ENCODE data around the gene SPACA7.
"Not testable (repeated sequence)": the region's sequence is repeated elsewhere in the genome, so short reads cannot be mapped to it uniquely, and the experiment has no call there.

SPACA7 gene

GRCh38 chr13:112363867-112364528 is 12.2 kb upstream of the SPACA7 start:
- no peak for TF ChIP-seq CTCF (IDR thresholded peaks at IDR 0.05; ENCODE audit: low read depth, low read length)
- no peak for DNase-seq (ENCODE audit: extremely low read depth, low read depth)

GRCh38 chr13:112366907-112367646 is 9.1 kb upstream of the SPACA7 start:
- no peak for TF ChIP-seq CTCF (IDR thresholded peaks at IDR 0.05; ENCODE audit: low read depth, low read length)

DNA sequence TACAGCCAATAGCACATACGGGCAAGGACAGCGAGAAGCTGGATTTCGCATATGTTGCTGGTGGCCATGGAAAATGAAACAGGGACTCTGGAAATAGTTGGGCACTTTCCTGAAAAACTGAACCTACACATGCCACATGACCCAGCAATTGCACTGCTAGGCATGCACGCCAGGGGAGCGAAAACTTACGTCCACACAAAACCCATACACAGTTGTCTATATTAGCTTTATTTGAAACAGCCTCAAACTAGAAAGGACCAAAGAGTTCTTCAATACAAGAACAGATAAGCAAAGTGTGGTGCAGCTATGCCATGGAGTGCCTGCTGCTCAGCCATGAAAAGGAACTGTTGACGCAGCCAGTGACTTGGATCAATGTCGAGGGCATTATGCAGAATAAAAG is 7.3 kb upstream of the SPACA7 start:
- TF ChIP-seq CTCF (IDR thresholded peaks at IDR 0.05; ENCODE audit: low read depth, low read length): no peak
- no peak for DNase-seq (ENCODE audit: extremely low read depth, low read depth)

More at GRCh38 chr13:112366907-112367646, 9.1 kb upstream of the SPACA7 start:
- DNase-seq (ENCODE audit: extremely low read depth, low read depth): no peak

DNA sequence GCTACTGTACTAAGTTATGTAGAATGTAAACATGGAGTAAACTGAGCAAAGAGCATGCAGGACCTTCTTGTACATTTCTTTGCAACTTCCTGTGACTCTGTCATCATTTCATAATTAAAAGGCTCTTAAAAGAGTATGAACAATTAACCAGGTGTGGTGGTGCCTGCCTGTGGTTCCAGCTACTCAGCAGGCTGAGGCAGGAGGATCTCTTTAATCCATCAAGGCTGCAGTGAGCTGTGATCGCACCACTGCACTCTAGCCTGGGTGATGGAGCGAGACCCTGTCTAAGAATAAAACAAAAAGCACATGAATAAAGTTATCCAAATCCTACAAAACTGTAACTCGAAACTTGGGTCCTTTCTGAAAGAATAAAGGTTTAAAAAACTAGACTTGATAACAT is 5.8 kb upstream of the SPACA7 start:
- no peak for TF ChIP-seq CTCF (IDR thresholded peaks at IDR 0.05; ENCODE audit: low read depth, low read length)
- DNase-seq (ENCODE audit: extremely low read depth, low read depth): no peak

DNA sequence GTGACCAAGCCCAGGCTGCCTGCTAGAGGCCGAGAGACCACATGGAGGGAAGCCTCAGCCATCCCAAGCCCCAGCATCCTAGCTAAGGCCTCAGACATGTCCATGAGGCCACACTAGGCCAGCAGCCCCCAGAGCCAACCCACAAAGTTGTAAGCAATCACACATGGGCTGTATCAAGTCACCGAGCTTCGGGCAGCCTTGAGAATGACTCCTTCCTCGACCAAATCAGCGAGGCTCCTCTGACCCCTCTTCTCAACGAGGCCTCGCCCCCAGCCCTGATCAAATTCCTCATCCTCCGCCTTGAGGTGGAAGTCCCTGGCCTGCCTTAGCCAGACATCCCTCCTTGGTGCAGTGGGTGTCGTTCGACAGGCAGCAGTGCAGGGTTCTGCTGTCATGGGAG is 1.9 kb upstream of the SPACA7 start:
- no peak for TF ChIP-seq CTCF (IDR thresholded peaks at IDR 0.05; ENCODE audit: low read depth, low read length)
- no peak for DNase-seq (ENCODE audit: extremely low read depth, low read depth)

DNA sequence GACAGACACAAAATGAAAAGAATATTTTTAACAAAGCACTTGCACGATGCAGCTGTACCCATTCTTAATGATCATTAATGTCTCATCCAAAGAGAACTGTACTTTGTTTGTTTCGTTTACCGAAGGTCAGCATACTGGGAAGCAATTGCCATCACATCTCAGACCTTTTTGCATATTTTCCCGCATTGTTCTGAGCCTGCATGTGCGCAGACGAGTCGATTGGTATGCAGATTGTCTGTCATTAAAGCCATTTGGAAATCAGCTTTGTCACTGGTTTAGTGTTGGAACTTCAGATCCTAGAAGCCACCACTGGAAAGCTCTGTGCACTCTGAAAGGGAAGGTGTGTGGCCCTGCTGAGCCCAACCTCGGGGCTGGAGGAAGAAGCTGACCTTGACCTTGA is 15.6 kb downstream of the SPACA7 start:
- no peak for TF ChIP-seq CTCF (IDR thresholded peaks at IDR 0.05; ENCODE audit: low read depth, low read length)
- DNase-seq (ENCODE audit: extremely low read depth, low read depth): no peak

DNA sequence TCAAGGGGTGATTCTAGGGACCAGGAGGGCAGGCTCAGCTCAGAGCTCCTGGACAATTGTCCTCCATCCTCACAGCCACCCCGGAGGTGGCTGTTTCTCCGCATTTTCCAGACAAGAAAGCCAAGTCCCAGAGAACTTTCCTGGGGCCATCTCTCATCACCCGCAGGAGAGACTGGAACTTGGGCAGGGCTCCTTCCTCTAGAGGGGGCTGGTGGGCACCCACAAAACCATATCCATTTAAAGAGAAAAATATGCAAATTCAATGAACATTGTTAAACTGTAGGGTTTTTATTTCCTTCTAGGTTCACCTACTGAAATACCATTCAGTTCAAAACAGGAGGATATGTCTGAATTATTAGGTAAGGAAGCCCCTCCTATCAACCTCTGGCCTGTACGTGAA is 16.6 kb downstream of the SPACA7 start:
- no peak for TF ChIP-seq CTCF (IDR thresholded peaks at IDR 0.05; ENCODE audit: low read depth, low read length)
- DNase-seq (ENCODE audit: extremely low read depth, low read depth): no peak

GRCh38 chr13:112395022-112395421 is 18.9 kb downstream of the SPACA7 start:
- not testable (repeated sequence) for DNase-seq (ENCODE audit: extremely low read depth, low read depth)

- DNase-seq (ENCODE audit: extremely low read depth, low read depth): not testable (repeated sequence)
Observed at GRCh38 chr13:112395941-112396340, 19.8 kb downstream of the SPACA7 start.
